ENCODE data around the gene ALS2.

GRCh38 chr2:201828220-201828619 lies 47.5 kb upstream of the ALS2 start:
- no peak for TF ChIP-seq CTCF (IDR thresholded peaks at IDR 0.05)
- no peak for TF ChIP-seq POLR2A (IDR thresholded peaks at IDR 0.05)
